IMR-90 (cell line): ENCODE measurements around the gene RDH13. TPM values are rescaled to one million over a fixed set of nuclear protein-coding genes. Genes with fewer than 3 reads are reported as not detected.

Source experiments
- ATAC-seq: fragments of 200-7000 bp; cut with Tn5 transposase; 2 replicates; pipeline ENCODE4 v1.9.1; 2020; ENCODE audit warnings: low read depth, mild to moderate bottlenecking, moderate library complexity
- BruUV-seq: library from RNA; stranded (reverse); fragments of 400-500 nt; replicated peaks from 2 replicates; lab custom pipeline; 2021; lab: Mats Ljungman, UMichigan
- CTCF ChIA-PET: fragments of 300-600 bp; formaldehyde crosslinking; extraction: SDS; loops from one replicate; lab custom pipeline; 2021; ENCODE audit warnings: antibody characterized with exemption; lab: Yijun Ruan, JAX
- POLR2A ChIA-PET: fragments of 300-600 bp; sonication (Branson Sonifier 250); formaldehyde crosslinking; loops from one replicate; lab custom pipeline; 2022; ENCODE audit warnings: antibody characterized with exemption; ENCODE audit not compliant: unreplicated experiment; lab: Charles Lee
- DNase-seq: peaks from one replicate; pipeline ENCODE4 v3.0.0; 2013
- H2AFZ ChIP-seq: replicated peaks from 2 replicates; pipeline ENCODE3; 2013; ENCODE audit warnings: low read length, mild to moderate bottlenecking; ENCODE audit not compliant: poor library complexity
- H2AK5ac ChIP-seq: 2 replicates; pipeline ENCODE4 v1.6.1; 2013; ENCODE audit warnings: low read depth, low read length, inconsistent platforms
- H2AK9ac ChIP-seq: replicated peaks from 2 replicates; pipeline ENCODE3; 2013; ENCODE audit warnings: mild to moderate bottlenecking, low read depth, low read length, moderate library complexity; ENCODE audit not compliant: poor library complexity
- H2BK120ac ChIP-seq: 2 replicates; pipeline ENCODE4 v1.6.1; 2013; ENCODE audit warnings: low read depth, low read length, inconsistent platforms
- H2BK15ac ChIP-seq: 3 replicates; pipeline ENCODE4 v1.6.1; 2013; ENCODE audit warnings: low read depth, low read length, inconsistent platforms
- H2BK20ac ChIP-seq: 2 replicates; pipeline ENCODE4 v1.6.1; 2013; ENCODE audit warnings: low read depth, mild to moderate bottlenecking, inconsistent platforms, low read length, moderate library complexity
- H2BK5ac ChIP-seq: 2 replicates; pipeline ENCODE4 v1.6.1; 2013; ENCODE audit warnings: mild to moderate bottlenecking, low read depth, low read length, inconsistent platforms; ENCODE audit not compliant: poor library complexity, severe bottlenecking
- H3K14ac ChIP-seq: replicated peaks from 2 replicates; pipeline ENCODE4 v1.6.1; 2013; ENCODE audit warnings: low read depth, low read length, inconsistent platforms
- H3K18ac ChIP-seq: 2 replicates; pipeline ENCODE4 v1.6.1; 2013; ENCODE audit warnings: low read depth, low read length, control low read depth
- H3K23ac ChIP-seq: 2 replicates; pipeline ENCODE4 v1.6.1; 2013; ENCODE audit warnings: low read depth, low read length, inconsistent platforms
- H3K27ac ChIP-seq: 2 replicates; pipeline ENCODE4 v1.5.1; 2013; ENCODE audit warnings: mild to moderate bottlenecking, control low read depth, low read length; ENCODE audit not compliant: insufficient read depth
- H3K27me3 ChIP-seq: 2 replicates; pipeline ENCODE4 v1.6.1; 2013; ENCODE audit warnings: low read length; ENCODE audit not compliant: control insufficient read depth, insufficient read depth
- H3K36me3 ChIP-seq: 2 replicates; pipeline ENCODE4 v1.6.1; 2013; ENCODE audit warnings: low read length, mixed read lengths; ENCODE audit not compliant: control insufficient read depth, insufficient read depth
- H3K4ac ChIP-seq: 2 replicates; pipeline ENCODE4 v1.6.1; 2013; ENCODE audit warnings: low read depth, low read length, inconsistent platforms
- H3K4me1 ChIP-seq: 2 replicates; pipeline ENCODE4 v1.6.1; 2013; ENCODE audit warnings: low read length, mixed read lengths; ENCODE audit not compliant: control insufficient read depth, insufficient read depth
- H3K4me2 ChIP-seq: 2 replicates; pipeline ENCODE4 v1.6.1; 2013; ENCODE audit warnings: low read depth, mild to moderate bottlenecking, control low read depth, low read length, moderate library complexity
- H3K4me3 ChIP-seq: 2 replicates; pipeline ENCODE4 v1.5.1; 2013; ENCODE audit warnings: low read depth, mild to moderate bottlenecking, control low read depth, low read length, moderate library complexity; ENCODE audit not compliant: insufficient read depth
- H3K56ac ChIP-seq: 2 replicates; pipeline ENCODE4 v1.6.1; 2013; ENCODE audit warnings: low read length, inconsistent platforms; ENCODE audit not compliant: insufficient read depth; ENCODE audit errors: extremely low read depth
- H3K79me1 ChIP-seq, 2 experiments: 2 replicates each; pipeline ENCODE4 v1.6.1; 2013; ENCODE audit warnings: low read length in 2 of 2, inconsistent platforms in 1 of 2, low read depth in 1 of 2
- H3K9ac ChIP-seq: 2 replicates; pipeline ENCODE4 v1.6.1; 2013; ENCODE audit warnings: low read depth, low read length, control low read depth
- H3K9me1 ChIP-seq: 2 replicates; pipeline ENCODE4 v1.6.1; 2013; ENCODE audit warnings: low read length, inconsistent platforms; ENCODE audit not compliant: insufficient read depth
- H3K9me3 ChIP-seq: 2 replicates; pipeline ENCODE4 v1.6.1; 2013; ENCODE audit warnings: low read length; ENCODE audit not compliant: control insufficient read depth, insufficient read depth
- H4K20me1 ChIP-seq: 2 replicates; pipeline ENCODE4 v1.6.1; 2013; ENCODE audit warnings: low read length, inconsistent platforms; ENCODE audit not compliant: insufficient read depth
- H4K5ac ChIP-seq: 2 replicates; pipeline ENCODE4 v1.6.1; 2013; ENCODE audit warnings: mild to moderate bottlenecking, low read depth, low read length, control low read depth
- H4K8ac ChIP-seq, 2 experiments: 2 replicates each; pipeline ENCODE4 v1.6.1; 2013; ENCODE audit warnings: low read depth in 2 of 2, low read length in 2 of 2, control low read depth in 1 of 2, inconsistent platforms in 1 of 2
- H4K91ac ChIP-seq: 2 replicates; pipeline ENCODE4 v1.6.1; 2013; ENCODE audit warnings: low read depth, low read length, inconsistent platforms; ENCODE audit not compliant: insufficient read depth
- BHLHE40 ChIP-seq: fragments of 150-350 bp; IDR thresholded peaks from 2 replicates; pipeline ENCODE4 v1.6.1; 2016; ENCODE audit warnings: mild to moderate bottlenecking, low read depth, low read length
- CEBPB ChIP-seq: IDR thresholded peaks from 2 replicates; pipeline ENCODE4 v1.6.1; 2012; ENCODE audit warnings: low read depth, low read length, improper control_type of control experiment
- CHD1 ChIP-seq: IDR thresholded peaks from 2 replicates; pipeline ENCODE4 v1.6.1; 2012; ENCODE audit warnings: low read depth, low read length, improper control_type of control experiment
- NFE2L2 ChIP-seq: fragments of 150-350 bp; IDR thresholded peaks from 2 replicates; pipeline ENCODE4 v1.6.1; 2016; ENCODE audit warnings: low read depth, mild to moderate bottlenecking, low read length
- POLR2A ChIP-seq: IDR thresholded peaks from 2 replicates; pipeline ENCODE4 v1.6.1; 2012; ENCODE audit warnings: mild to moderate bottlenecking, low read depth, low read length
- WGBS, 2 experiments: methylation state at CpG; one replicate each; pipeline versions ENCODE4 v1.1.5 to v1.1.7; 2013; ENCODE audit warnings: missing lambda C conversion rate in 2 of 2; ENCODE audit not compliant: insufficient read length in 1 of 2; ENCODE audit errors: extremely low coverage in 2 of 2; 5-methylcytosine and 5-hydroxymethylcytosine counted together
- dilution Hi-C: fragments of 300-500 bp; cut with HindIII; formaldehyde crosslinking; loops from one replicate; pipeline ENCODE4 v1.14.3; 2018; ENCODE audit warnings: low sequenced_read_pairs; ENCODE audit not compliant: unreplicated experiment
- in situ Hi-C: fragments of 300-500 bp; cut with MboI; formaldehyde crosslinking; loops from 3 replicates; pipeline ENCODE4 v1.14.3; 2019; ENCODE audit warnings: low sequenced_read_pairs, inconsistent platforms, mixed read lengths
- intact Hi-C: fragments of 100-400 bp; cut with micrococcal nuclease; formaldehyde crosslinking; loops from 2 replicates; pipeline ENCODE4 v1.10.0; 2022
- polyA plus RNA-seq, 3 experiments: library from polyadenylated mRNA; depleted of rRNA; stranded (reverse); fragments of >200 nt; gene quantifications; 2 replicates each; pipeline ENCODE4 v1.2.3, GENCODE V29; 2012; ENCODE audit warnings: low replicate concordance in 1 of 3
- total RNA-seq: library from RNA; depleted of rRNA; stranded (reverse); fragments of >200 nt; gene quantifications from 2 replicates; pipeline ENCODE4 v1.2.3, GENCODE V29; 2012

RDH13 gene
- total and polyA plus RNA-seq, 2 of the 4 experiments (the other 2 are of a cell fraction), result 7.5 to 7.8 TPM

DNA sequence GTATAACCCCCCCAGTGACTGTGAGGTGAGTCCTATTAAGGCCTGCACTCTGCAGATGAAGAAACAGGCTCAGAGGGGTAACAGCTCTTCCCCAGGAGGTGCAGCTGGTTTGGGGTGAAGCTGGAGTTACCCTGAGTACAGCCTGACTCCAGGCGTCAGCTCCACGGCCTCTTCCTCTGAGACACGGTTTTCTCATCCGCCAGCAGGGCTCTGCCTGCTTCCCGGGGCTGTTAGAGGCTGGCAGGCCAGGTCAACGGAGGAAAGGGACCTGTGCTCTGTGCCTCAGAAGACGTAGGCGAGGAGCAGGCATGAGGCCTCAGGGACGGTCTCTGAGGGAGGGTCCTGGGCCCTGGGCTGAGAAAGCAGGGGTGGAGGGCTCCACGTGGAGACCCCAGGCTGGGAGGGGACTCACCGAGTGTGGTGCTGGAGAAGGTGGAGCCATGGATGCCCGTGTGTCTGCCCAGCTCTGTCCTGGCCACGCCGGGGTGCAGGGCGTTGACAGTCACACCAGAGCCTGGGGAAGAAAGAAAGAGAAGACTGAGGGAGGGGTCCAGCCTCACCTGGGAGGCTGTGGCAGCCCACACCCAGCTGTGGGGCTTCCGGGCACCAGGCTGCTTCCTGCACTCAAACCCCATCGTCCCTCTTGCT is 15.8 kb downstream of the RDH13 start:
- H4K20me1 ChIP-seq, result no peaks in the 10 kb centered on the region
- dilution Hi-C loops, result no loop called here
- H3K14ac ChIP-seq, result no peak overlapping the region
- peaks cover 39% of the 10 kb centered on the region for H3K36me3 ChIP-seq
- H3K27me3 ChIP-seq, result no peaks in the 10 kb centered on the region
- H3K9me1 ChIP-seq, result peaks cover 4% of the 10 kb centered on the region; the same call in 1 of the 2 replicates
- WGBS, 2 experiments, result 95% methylated on average over 10 of the region's 17 CpGs; no CpG with 5 or more reads in 1 of the 2 experiments
- no peak overlapping the region for H3K23ac ChIP-seq
- H2BK20ac ChIP-seq, result no peak overlapping the region
- H3K4ac ChIP-seq, result no peak overlapping the region
- intact Hi-C loops, result no loop called here
- BruUV-seq, result no TSS peak
- peak overlapping the region; percentile 28 for H2AK9ac ChIP-seq
- H2AFZ ChIP-seq, result no peak overlapping the region
- H4K8ac ChIP-seq, result no peak overlapping the region
- TF ChIP-seq NFE2L2, result no peak
- TF ChIP-seq BHLHE40, result no peak
- no peak for TF ChIP-seq CHD1
- TF ChIP-seq POLR2A, result no peak
- no peak for TF ChIP-seq CEBPB
- CTCF ChIA-PET, result no interaction called here
- H3K4me1 ChIP-seq, result no peaks in the 10 kb centered on the region
- in situ Hi-C loops, result no loop called here
- H4K91ac ChIP-seq, result no peak overlapping the region
- H3K4me3 ChIP-seq, result no peak overlapping the region
- H3K56ac ChIP-seq, result no peak overlapping the region
- H3K79me1 ChIP-seq, result no peaks in the 10 kb centered on the region
- H3K9me3 ChIP-seq, result no peaks in the 10 kb centered on the region
- DNase-seq (no peak), ATAC-seq (no peak)
- H4K5ac ChIP-seq, result no peak overlapping the region
- no peak overlapping the region for H2BK120ac ChIP-seq
- no peak overlapping the region for H2AK5ac ChIP-seq
- no peak overlapping the region for H3K27ac ChIP-seq
- H3K18ac ChIP-seq, result no peak overlapping the region
- POLR2A ChIA-PET, result no interaction called here
- no peak overlapping the region for H3K4me2 ChIP-seq
- no peak overlapping the region for H2BK5ac ChIP-seq
- H2BK15ac ChIP-seq, result no peak overlapping the region
- H3K9ac ChIP-seq, result no peak overlapping the region
